GM12801 (cell line): ENCODE data around the gene ZNF785.

ENCODE experiments used
- TF ChIP-seq, protein P1 (sequence below): IDR thresholded peaks from one replicate; pipeline ENCODE4 v1.5.1; 2011; ENCODE audit warnings: control low read depth; ENCODE audit not compliant: insufficient read length; ENCODE audit errors: extremely low read depth

ZNF785 gene

DNA sequence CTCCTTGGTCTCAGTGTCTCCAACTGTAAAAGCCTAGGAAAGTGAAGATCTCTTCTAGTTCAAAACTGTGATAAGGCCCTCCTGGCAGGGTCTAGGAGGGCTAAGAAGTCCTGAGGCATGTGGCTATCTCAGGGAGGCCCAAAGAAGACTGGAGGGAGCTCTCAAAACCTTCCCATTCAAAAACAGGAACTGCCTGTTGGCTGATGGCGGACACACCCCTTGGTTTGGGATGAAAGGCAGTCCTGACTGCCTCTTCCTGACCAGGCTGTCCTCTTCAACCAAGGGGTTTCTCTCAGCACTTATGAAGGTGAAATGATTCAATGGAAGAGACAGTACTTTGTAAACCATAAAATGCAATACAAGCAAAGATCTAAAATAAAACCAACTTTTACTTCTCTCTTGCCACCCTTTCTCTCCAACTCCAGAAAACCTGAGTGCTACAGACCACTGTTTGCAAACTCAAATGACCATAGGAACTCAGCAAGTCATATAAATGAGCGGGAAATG, 32.1 kb downstream of the ZNF785 start:
- TF ChIP-seq, protein P1, sequence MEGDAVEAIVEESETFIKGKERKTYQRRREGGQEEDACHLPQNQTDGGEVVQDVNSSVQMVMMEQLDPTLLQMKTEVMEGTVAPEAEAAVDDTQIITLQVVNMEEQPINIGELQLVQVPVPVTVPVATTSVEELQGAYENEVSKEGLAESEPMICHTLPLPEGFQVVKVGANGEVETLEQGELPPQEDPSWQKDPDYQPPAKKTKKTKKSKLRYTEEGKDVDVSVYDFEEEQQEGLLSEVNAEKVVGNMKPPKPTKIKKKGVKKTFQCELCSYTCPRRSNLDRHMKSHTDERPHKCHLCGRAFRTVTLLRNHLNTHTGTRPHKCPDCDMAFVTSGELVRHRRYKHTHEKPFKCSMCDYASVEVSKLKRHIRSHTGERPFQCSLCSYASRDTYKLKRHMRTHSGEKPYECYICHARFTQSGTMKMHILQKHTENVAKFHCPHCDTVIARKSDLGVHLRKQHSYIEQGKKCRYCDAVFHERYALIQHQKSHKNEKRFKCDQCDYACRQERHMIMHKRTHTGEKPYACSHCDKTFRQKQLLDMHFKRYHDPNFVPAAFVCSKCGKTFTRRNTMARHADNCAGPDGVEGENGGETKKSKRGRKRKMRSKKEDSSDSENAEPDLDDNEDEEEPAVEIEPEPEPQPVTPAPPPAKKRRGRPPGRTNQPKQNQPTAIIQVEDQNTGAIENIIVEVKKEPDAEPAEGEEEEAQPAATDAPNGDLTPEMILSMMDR: no peak

- TF ChIP-seq, protein P1: no peak
These were observed 32.5 kb downstream of the ZNF785 start for GRCh38 chr16:30552956-30553355.

DNA sequence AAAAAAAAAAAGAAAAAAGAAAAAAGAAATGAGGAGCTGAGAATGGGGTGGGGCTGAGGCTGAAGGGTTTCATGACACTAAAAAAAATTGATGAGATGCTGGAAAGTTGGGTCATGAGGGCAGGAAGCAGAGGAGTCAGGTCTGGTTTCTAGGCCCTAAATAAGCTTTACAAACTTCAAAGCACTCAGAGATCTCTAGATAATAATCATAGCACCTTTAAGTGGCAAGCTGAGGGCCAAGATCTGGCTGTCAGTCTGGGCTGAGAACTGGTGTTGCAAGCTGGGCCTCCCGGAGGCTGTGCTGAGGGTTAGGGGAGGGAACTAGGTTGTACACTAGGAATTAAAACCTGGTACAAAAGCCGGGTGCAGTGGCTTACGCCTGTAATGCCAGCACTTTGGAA, 33.7 kb downstream of the ZNF785 start:
- TF ChIP-seq, protein P1: no peak

GRCh38 chr16:30548416-30549253, 36.9 kb downstream of the ZNF785 start:
- TF ChIP-seq, protein P1: no peak

DNA sequence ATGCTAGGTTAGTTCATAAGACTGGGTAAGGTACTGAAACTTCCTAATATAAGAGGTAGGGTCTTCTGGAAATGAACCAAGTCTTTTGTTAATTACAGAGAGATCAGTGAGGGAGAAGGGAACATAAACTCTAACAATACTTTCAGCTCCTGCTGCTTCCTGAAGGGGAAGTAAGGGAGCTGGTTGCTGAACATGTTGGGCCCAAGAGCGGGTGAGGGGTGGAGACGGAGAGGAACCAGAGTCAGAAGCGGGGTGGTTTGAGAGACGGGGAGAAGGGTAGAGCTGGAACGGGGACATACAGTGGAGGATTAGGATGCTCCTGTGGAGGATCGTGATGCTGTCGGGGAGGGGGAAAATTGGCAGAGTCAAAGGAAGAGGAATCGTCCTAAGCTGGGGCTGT, 39.4 kb downstream of the ZNF785 start:
- TF ChIP-seq, protein P1: no peak

- TF ChIP-seq, protein P1: no peak
These were observed 42.4 kb downstream of the ZNF785 start for GRCh38 chr16:30543067-30543466.

DNA sequence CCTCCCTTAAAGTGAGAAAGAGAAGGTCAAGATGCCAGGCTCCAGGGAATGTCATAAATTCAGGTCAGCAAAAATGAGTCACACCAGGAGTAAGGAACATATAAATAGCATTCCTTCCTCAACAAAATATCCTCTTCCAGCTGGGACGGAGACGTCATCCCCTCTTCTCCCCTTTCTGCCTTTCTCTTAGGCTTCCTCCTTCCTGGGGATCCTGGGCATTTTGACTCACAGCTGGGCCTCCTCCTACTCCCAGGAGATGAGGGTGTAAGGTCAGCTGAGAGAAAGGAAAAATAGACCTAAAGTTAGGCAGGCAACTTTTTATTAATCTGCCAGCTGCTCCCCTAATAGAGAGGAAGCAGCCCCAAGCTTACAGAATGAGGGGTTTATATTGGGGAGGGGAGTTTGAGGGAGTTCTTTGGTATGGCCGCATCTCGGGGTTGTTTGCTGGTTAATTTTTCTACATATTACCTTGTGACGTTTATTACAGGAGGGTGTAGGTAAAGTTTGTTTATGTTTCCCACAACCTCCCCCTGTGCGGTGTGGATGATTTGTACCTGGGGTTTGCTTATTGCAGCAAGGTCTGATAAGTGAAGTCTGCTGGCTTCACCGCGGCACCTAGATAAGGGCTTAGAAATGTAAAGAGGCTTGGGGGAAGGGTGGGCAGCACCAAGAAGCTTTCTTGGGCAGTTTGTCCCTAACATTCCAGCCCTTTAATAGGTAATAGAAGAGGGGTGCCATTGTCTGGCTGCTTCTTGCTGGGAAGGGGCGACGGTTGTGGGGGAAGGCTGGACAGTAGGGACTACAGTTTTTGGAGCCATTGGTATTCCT, 43.8 kb downstream of the ZNF785 start:
- TF ChIP-seq, protein P1: no peak
